Measurements from ENCODE around the gene NTHL1.

NTHL1 gene

GRCh38 chr16:2005646-2006045 lies 42.0 kb downstream of the NTHL1 start:
- H3K27me3 Mint-ChIP-seq = no peaks in the 10 kb centered on the region
- H3K27ac Mint-ChIP-seq = no peak overlapping the region
- H3K4me3 Mint-ChIP-seq = peak overlapping the region; percentile 26
- H3K36me3 Mint-ChIP-seq = peaks cover 2% of the 10 kb centered on the region
- no peaks in the 10 kb centered on the region for H3K9me3 Mint-ChIP-seq
- peaks cover 40% of the 10 kb centered on the region for H3K4me1 Mint-ChIP-seq

GRCh38 chr16:2004795-2005517 lies 42.7 kb downstream of the NTHL1 start:
- peaks cover 2% of the 10 kb centered on the region for H3K36me3 Mint-ChIP-seq
- H3K4me3 Mint-ChIP-seq = no peak overlapping the region
- H3K27ac Mint-ChIP-seq = no peak overlapping the region
- H3K27me3 Mint-ChIP-seq = no peaks in the 10 kb centered on the region
- no peaks in the 10 kb centered on the region for H3K9me3 Mint-ChIP-seq
- H3K4me1 Mint-ChIP-seq = peaks cover 35% of the 10 kb centered on the region

- Mint-ChIP-seq H3K4me3 (no peak overlapping the region), H3K36me3 (peaks cover 2% of the 10 kb centered on the region), H3K27ac (no peak overlapping the region), H3K27me3 (no peaks in the 10 kb centered on the region), H3K9me3 (no peaks in the 10 kb centered on the region), H3K4me1 (peaks cover 35% of the 10 kb centered on the region)
These were observed 43.6 kb downstream of the NTHL1 start for GRCh38 chr16:2003827-2004641.

- Mint-ChIP-seq H3K9me3 (no peaks in the 10 kb centered on the region), H3K27me3 (no peaks in the 10 kb centered on the region), H3K27ac (no peak overlapping the region), H3K36me3 (peaks cover 3% of the 10 kb centered on the region), H3K4me1 (peaks cover 29% of the 10 kb centered on the region), H3K4me3 (no peak overlapping the region)
These were observed 44.3 kb downstream of the NTHL1 start for GRCh38 chr16:2003231-2003826.

GRCh38 chr16:2002406-2003230 lies 45.0 kb downstream of the NTHL1 start:
- Mint-ChIP-seq H3K27me3 (no peaks in the 10 kb centered on the region), H3K4me1 (peaks cover 22% of the 10 kb centered on the region), H3K36me3 (peaks cover 3% of the 10 kb centered on the region), H3K9me3 (no peaks in the 10 kb centered on the region), H3K4me3 (no peak overlapping the region), H3K27ac (no peak overlapping the region)

DNA sequence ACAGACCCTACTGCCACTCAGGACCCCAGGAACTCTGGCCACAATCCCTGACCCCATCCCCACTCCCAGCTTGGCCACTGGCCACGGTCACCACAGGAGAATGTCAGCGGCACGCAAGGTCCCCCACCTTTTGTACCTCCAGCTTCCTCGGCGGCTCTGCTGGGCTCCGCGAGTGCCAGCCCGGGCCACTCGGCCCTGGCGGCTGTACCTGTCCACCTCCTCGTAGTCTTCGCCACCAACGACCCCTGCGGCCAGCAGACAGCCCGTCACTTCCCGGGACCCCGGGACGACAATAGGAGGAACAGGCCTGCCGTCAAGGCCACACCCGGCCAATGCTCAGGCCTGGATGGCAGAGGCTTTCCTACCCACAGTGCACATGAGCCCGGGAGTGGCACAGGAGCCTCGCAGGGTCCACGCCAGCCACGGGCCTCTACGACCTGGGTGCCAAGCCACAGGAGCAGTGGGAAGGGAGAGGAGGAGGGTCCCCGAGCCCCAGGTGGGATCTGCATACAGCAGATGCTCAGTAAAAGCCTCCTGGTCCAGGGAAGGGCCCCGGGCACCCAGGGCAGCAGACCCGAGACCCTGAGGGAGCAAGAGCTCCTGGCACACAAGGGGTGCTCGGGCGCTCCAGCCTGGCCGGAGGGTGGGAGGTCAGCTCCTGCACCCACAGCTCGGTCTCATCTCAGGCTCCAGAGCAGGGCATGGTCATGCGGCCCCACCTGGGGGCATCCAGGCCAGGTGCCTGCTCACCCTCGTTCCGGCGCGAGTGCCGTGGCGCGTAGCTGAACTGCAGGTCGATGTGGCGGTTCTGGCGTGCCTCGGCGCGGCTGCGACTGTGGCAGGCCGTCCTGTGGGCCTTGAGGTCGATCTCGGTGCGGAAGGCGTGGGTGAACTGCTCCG lies 45.9 kb downstream of the NTHL1 start:
- Mint-ChIP-seq H3K36me3 (peaks cover 4% of the 10 kb centered on the region), H3K4me1 (peaks cover 13% of the 10 kb centered on the region), H3K9me3 (no peaks in the 10 kb centered on the region), H3K27me3 (no peaks in the 10 kb centered on the region), H3K4me3 (no peak overlapping the region), H3K27ac (no peak overlapping the region)

DNA sequence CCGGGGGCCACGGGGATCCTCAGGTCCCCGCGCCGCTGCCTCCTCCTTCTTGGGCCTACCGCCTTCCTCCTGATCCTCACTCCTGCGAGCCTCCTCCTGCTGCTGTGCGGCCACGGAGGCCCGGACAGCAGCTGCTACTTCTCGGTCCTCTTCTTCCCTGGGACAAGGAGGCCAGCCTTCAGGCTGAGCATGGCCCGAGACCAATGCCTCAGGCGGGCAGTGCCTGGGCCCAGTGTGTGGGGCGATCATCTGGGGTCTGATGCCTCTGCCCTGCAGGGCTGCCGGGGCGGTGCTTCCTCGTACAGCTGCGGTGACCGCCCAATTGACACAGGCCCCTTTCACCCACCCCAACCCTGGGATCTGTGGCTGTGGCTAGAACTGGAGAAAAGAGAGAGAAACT lies 46.6 kb downstream of the NTHL1 start:
- no peak overlapping the region for H3K27ac Mint-ChIP-seq
- H3K27me3 Mint-ChIP-seq = no peaks in the 10 kb centered on the region
- H3K4me1 Mint-ChIP-seq = peaks cover 9% of the 10 kb centered on the region
- peaks cover 4% of the 10 kb centered on the region for H3K36me3 Mint-ChIP-seq
- H3K9me3 Mint-ChIP-seq = no peaks in the 10 kb centered on the region
- no peak overlapping the region for H3K4me3 Mint-ChIP-seq

- H3K36me3 Mint-ChIP-seq = peaks cover 4% of the 10 kb centered on the region
- H3K4me3 Mint-ChIP-seq = no peak overlapping the region
- no peaks in the 10 kb centered on the region for H3K27me3 Mint-ChIP-seq
- H3K4me1 Mint-ChIP-seq = peaks cover 6% of the 10 kb centered on the region
- no peak overlapping the region for H3K27ac Mint-ChIP-seq
- H3K9me3 Mint-ChIP-seq = no peaks in the 10 kb centered on the region
These were observed 47.6 kb downstream of the NTHL1 start for GRCh38 chr16:1999866-2000514.

GRCh38 chr16:1998852-1999801 lies 48.5 kb downstream of the NTHL1 start:
- Mint-ChIP-seq H3K4me3 (no peak overlapping the region), H3K36me3 (peaks cover 4% of the 10 kb centered on the region), H3K27me3 (no peaks in the 10 kb centered on the region), H3K9me3 (no peaks in the 10 kb centered on the region), H3K4me1 (peaks cover 3% of the 10 kb centered on the region), H3K27ac (no peak overlapping the region)

- H3K27me3 Mint-ChIP-seq = no peaks in the 10 kb centered on the region
- no peak overlapping the region for H3K4me3 Mint-ChIP-seq
- peaks cover 4% of the 10 kb centered on the region for H3K4me1 Mint-ChIP-seq
- H3K36me3 Mint-ChIP-seq = peaks cover 4% of the 10 kb centered on the region
- H3K27ac Mint-ChIP-seq = no peak overlapping the region
- H3K9me3 Mint-ChIP-seq = no peaks in the 10 kb centered on the region
These were observed 49.2 kb downstream of the NTHL1 start for GRCh38 chr16:1998360-1998835.

- H3K9me3 Mint-ChIP-seq = no peaks in the 10 kb centered on the region
- H3K27me3 Mint-ChIP-seq = no peaks in the 10 kb centered on the region
- peaks cover 4% of the 10 kb centered on the region for H3K4me1 Mint-ChIP-seq
- no peak overlapping the region for H3K4me3 Mint-ChIP-seq
- H3K27ac Mint-ChIP-seq = no peak overlapping the region
- peaks cover 4% of the 10 kb centered on the region for H3K36me3 Mint-ChIP-seq
These were observed 49.9 kb downstream of the NTHL1 start for GRCh38 chr16:1997494-1998359.

DNA sequence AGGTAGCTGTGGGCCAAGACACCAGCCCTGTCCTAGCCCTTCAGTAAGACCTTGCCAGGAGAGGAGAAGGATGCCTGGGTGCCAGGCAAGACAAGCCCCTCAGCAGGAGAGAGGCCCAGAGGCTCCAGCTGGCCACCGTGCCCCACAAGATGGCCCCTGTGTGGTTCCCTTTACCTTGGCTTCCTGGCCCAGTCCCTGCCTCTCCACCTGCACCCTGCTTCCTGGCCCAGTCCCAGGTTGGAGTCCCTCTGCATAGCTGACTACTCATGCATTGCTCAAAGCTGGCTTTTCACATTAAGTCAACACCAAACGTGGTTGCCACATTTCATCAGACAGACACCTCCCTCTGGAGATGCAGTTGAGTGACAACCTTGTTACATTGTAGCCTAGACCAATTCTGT lies 53.9 kb downstream of the NTHL1 start:
- Mint-ChIP-seq H3K27ac (no peak overlapping the region), H3K4me3 (no peak overlapping the region), H3K9me3 (no peaks in the 10 kb centered on the region), H3K4me1 (peaks cover 18% of the 10 kb centered on the region), H3K36me3 (peaks cover 4% of the 10 kb centered on the region), H3K27me3 (peaks cover 6% of the 10 kb centered on the region)
